Liver (tissue), 9 donors: Measurements from ENCODE around the gene CEP95. TPM values are rescaled to one million over a fixed set of nuclear protein-coding genes. Genes with fewer than 3 reads are reported as not detected.

Source experiments
- DNase-seq: peaks from one replicate; pipeline ENCODE4 v3.0.0-alpha.2; 2017; ENCODE audit warnings: low spot score
- H3K27ac ChIP-seq, 2 donors: one replicate each; pipeline ENCODE4 v1.7.0; 2013; ENCODE audit warnings: inconsistent platforms in 2 of 2, low read length in 2 of 2, control low read depth in 1 of 2, low read depth in 1 of 2, mild to moderate bottlenecking in 1 of 2
- H3K27me3 ChIP-seq, 4 donors: one replicate each; pipeline versions ENCODE4 v1.6.1 to v1.7.0; 2013; ENCODE audit warnings: low read length in 3 of 4, inconsistent platforms in 1 of 4, mild to moderate bottlenecking in 1 of 4, moderate library complexity in 1 of 4; ENCODE audit not compliant: control insufficient read depth in 4 of 4, insufficient read depth in 4 of 4
- H3K36me3 ChIP-seq, 4 donors: one replicate each; pipeline versions ENCODE4 v1.6.1 to v1.7.0; 2013; ENCODE audit warnings: low read length in 3 of 4, mild to moderate bottlenecking in 3 of 4, low read depth in 1 of 4, moderate library complexity in 1 of 4; ENCODE audit not compliant: control insufficient read depth in 4 of 4, insufficient read depth in 3 of 4
- H3K4me1 ChIP-seq, 4 donors: one replicate each; pipeline versions ENCODE4 v1.6.1 to v1.7.0; 2013; ENCODE audit warnings: low read length in 3 of 4, mild to moderate bottlenecking in 3 of 4, moderate library complexity in 1 of 4; ENCODE audit not compliant: control insufficient read depth in 4 of 4, insufficient read depth in 4 of 4
- H3K4me3 ChIP-seq, 3 donors: one replicate each; pipeline versions ENCODE4 v1.6.1 to v1.7.0; 2013; ENCODE audit warnings: low read length in 3 of 3, control low read depth in 1 of 3, low read depth in 1 of 3, mild to moderate bottlenecking in 1 of 3
- H3K9ac ChIP-seq, 2 donors: one replicate each; pipeline ENCODE4 v1.7.0; 2013; ENCODE audit warnings: low read length in 2 of 2, mild to moderate bottlenecking in 2 of 2, moderate library complexity in 2 of 2, control low read depth in 1 of 2, low read depth in 1 of 2
- H3K9me3 ChIP-seq, 4 donors: one replicate each; pipeline versions ENCODE4 v1.6.1 to v1.7.0; 2013; ENCODE audit warnings: low read length in 3 of 4; ENCODE audit not compliant: control insufficient read depth in 4 of 4
- EGR1 ChIP-seq, 2 donors: IDR thresholded peaks; 2 replicates each; pipeline ENCODE4 v1.6.1; 2016 to 2018; ENCODE audit warnings: antibody characterized with exemption in 2 of 2, low read depth in 2 of 2
- FOXA2 ChIP-seq: IDR thresholded peaks from 2 replicates; pipeline ENCODE4 v1.6.1; 2016; ENCODE audit warnings: antibody characterized with exemption
- GABPA ChIP-seq, 2 donors: IDR thresholded peaks in 1 of 2; conservative IDR thresholded peaks in 1 of 2; 2 replicates each; pipeline ENCODE4 v1.6.1; 2016; ENCODE audit warnings: antibody characterized with exemption in 2 of 2, mild to moderate bottlenecking in 1 of 2, moderate library complexity in 1 of 2
- HNF4G ChIP-seq: IDR thresholded peaks from 2 replicates; pipeline ENCODE4 v1.6.1; 2016; ENCODE audit warnings: antibody characterized with exemption
- MAX ChIP-seq: IDR thresholded peaks from 2 replicates; pipeline ENCODE4 v1.6.1; 2016; ENCODE audit warnings: antibody characterized with exemption
- NR2F2 ChIP-seq: IDR thresholded peaks from 2 replicates; pipeline ENCODE4 v1.6.1; 2016; ENCODE audit warnings: antibody characterized with exemption
- RXRA ChIP-seq, 2 donors: IDR thresholded peaks; 2 replicates each; pipeline ENCODE4 v1.6.1; 2017 to 2018; ENCODE audit warnings: antibody characterized with exemption in 2 of 2, mild to moderate bottlenecking in 1 of 2
- TAF1 ChIP-seq: conservative IDR thresholded peaks from 2 replicates; pipeline ENCODE4 v1.6.1; 2016; ENCODE audit warnings: antibody characterized with exemption, mild to moderate bottlenecking
- YY1 ChIP-seq: IDR thresholded peaks from 2 replicates; pipeline ENCODE4 v1.6.1; 2016; ENCODE audit warnings: antibody characterized with exemption, mild to moderate bottlenecking
- WGBS: extraction: QIAGEN DNeasy Blood & Tissue Kit; methylation state at CpG from one replicate; pipeline ENCODE4 v1.1.7; 2013; 5-methylcytosine and 5-hydroxymethylcytosine counted together
- polyA plus RNA-seq, 2 donors: library from polyadenylated mRNA; stranded (reverse) in 1 of 2; unstranded in 1 of 2; fragments of 200-250 nt in 1 of 2; fragments of >200 nt in 1 of 2; fragmentation: Nextera tagmentation in 1 of 2; extraction: Ambion mirVana in 1 of 2; gene quantifications; one replicate each; pipeline versions ENCODE4 v1.2.1 to v1.2.3, GENCODE V29; 2013 to 2015
- total RNA-seq, 2 donors: library from RNA; depleted of rRNA; stranded (reverse); fragments of >200 nt; gene quantifications; one replicate each; pipeline ENCODE4 v1.2.3, GENCODE V29; 2014
- TF ChIP-seq, protein P1 (sequence below): fragments of 150-350 bp; IDR thresholded peaks from 2 replicates; pipeline ENCODE4 v1.5.1; 2017; ENCODE audit warnings: improper control_type of control experiment, low read depth, low read length; ENCODE audit not compliant: missing input control
- donor health status: healthy.
- donor health status: healthy.
- donor health status: healthy.
- donor health status: healthy.
- donor health status: healthy.

Gene CEP95
- total and polyA plus RNA-seq, 4 donors, result 5.3 to 23.3 (median 11.0) TPM

GRCh38 chr17:64529221-64529620, 22.4 kb downstream of the CEP95 start:
- peaks cover 19 to 89% (median 81%) of the 10 kb centered on the region in 4 donors for H3K36me3 ChIP-seq
- no peaks in the 10 kb centered on the region for H3K9me3 ChIP-seq
- H3K4me1 ChIP-seq, result no peaks in the 10 kb centered on the region
- no peak for DNase-seq
- 98% methylated on average over 5 of the region's 5 CpGs for WGBS
- H3K27ac ChIP-seq, result no peak overlapping the region
- TF ChIP-seq YY1 (no peak), FOXA2 (no peak), MAX (no peak)
- no peak overlapping the region for H3K4me3 ChIP-seq
- no peak overlapping the region for H3K9ac ChIP-seq
- no peaks in the 10 kb centered on the region for H3K27me3 ChIP-seq

DNA sequence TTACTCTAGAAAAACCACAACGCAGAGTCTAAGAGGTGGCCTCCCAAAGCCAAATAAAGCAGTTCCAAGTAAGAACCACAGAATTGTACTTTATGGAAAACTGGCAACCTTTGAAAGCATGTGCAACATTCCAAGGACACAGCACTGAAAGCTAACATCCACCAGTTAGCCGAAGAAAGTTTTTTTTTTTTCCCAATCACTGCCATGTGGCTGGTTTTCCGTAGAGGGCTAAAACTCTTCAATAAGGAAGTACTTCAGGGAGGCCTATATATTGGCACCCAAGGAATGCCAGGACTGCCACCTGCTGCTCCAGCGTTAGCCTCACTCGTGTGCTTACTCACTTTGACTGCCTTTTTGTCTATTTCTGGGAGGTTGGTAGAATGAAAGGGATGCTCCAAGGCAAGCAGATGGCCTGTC, 25.2 kb downstream of the CEP95 start:
- Histone ChIP-seq H3K9me3 (no peaks in the 10 kb centered on the region), H3K9ac (no peak overlapping the region), H3K27me3 (no peaks in the 10 kb centered on the region), H3K36me3 (peaks cover 23 to 95% (median 86%) of the 10 kb centered on the region in 4 donors), H3K27ac (no peak overlapping the region), H3K4me3 (no peak overlapping the region), H3K4me1 (no peaks in the 10 kb centered on the region)
- no peak for DNase-seq
- WGBS, result 90% methylated on average over 5 of the region's 5 CpGs
- TF ChIP-seq EGR1 (IDR thresholded peaks at IDR 0.05; ENCODE audit: low read depth in 2 of 2) (no peak), NR2F2 (no peak)

GRCh38 chr17:64532409-64532808, 25.6 kb downstream of the CEP95 start:
- no peak for DNase-seq
- H3K27me3 ChIP-seq, result no peaks in the 10 kb centered on the region
- no peak for TF ChIP-seq EGR1 (IDR thresholded peaks at IDR 0.05; ENCODE audit: low read depth in 2 of 2)
- no peak for TF ChIP-seq TAF1
- TF ChIP-seq HNF4G, result no peak
- TF ChIP-seq, protein P1, sequence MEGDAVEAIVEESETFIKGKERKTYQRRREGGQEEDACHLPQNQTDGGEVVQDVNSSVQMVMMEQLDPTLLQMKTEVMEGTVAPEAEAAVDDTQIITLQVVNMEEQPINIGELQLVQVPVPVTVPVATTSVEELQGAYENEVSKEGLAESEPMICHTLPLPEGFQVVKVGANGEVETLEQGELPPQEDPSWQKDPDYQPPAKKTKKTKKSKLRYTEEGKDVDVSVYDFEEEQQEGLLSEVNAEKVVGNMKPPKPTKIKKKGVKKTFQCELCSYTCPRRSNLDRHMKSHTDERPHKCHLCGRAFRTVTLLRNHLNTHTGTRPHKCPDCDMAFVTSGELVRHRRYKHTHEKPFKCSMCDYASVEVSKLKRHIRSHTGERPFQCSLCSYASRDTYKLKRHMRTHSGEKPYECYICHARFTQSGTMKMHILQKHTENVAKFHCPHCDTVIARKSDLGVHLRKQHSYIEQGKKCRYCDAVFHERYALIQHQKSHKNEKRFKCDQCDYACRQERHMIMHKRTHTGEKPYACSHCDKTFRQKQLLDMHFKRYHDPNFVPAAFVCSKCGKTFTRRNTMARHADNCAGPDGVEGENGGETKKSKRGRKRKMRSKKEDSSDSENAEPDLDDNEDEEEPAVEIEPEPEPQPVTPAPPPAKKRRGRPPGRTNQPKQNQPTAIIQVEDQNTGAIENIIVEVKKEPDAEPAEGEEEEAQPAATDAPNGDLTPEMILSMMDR, result no peak
- no peak for TF ChIP-seq GABPA (IDR thresholded peaks at IDR 0.05 in 1 of 2, conservative IDR thresholded peaks at IDR 0.05 in 1 of 2)
- no peak for TF ChIP-seq RXRA (IDR thresholded peaks at IDR 0.05)
- TF ChIP-seq MAX, result no peak
- no peak overlapping the region for H3K9ac ChIP-seq
- 94% methylated on average over 5 of the region's 5 CpGs for WGBS
- no peak overlapping the region for H3K4me3 ChIP-seq
- H3K4me1 ChIP-seq, result no peaks in the 10 kb centered on the region
- no peak overlapping the region for H3K27ac ChIP-seq
- H3K36me3 ChIP-seq, result peaks cover 23 to 95% (median 86%) of the 10 kb centered on the region in 4 donors
- no peaks in the 10 kb centered on the region for H3K9me3 ChIP-seq

- H3K4me1 ChIP-seq, result no peaks in the 10 kb centered on the region
- H3K9ac ChIP-seq, result no peak overlapping the region
- H3K36me3 ChIP-seq, result peaks cover 23 to 88% (median 78%) of the 10 kb centered on the region in 4 donors
- 86% methylated on average over 2 of the region's 2 CpGs for WGBS
- H3K27me3 ChIP-seq, result no peaks in the 10 kb centered on the region
- H3K4me3 ChIP-seq, result no peak overlapping the region
- H3K9me3 ChIP-seq, result no peaks in the 10 kb centered on the region
- no peak for DNase-seq
- H3K27ac ChIP-seq, result no peak overlapping the region
- TF ChIP-seq RXRA (IDR thresholded peaks at IDR 0.05) (no peak), HNF4G (no peak), YY1 (no peak), FOXA2 (no peak)
- TF ChIP-seq, protein P1, result no peak
Measured at GRCh38 chr17:64533784-64534183, 27.0 kb downstream of the CEP95 start.
